GM19023 (cell line): Measurements from ENCODE around the gene MPEG1.

Experiments
- ATAC-seq: cut with Tn5 transposase; IDR thresholded peaks from one replicate; pipeline ENCODE4 v1.9.1; 2021; ENCODE audit warnings: mild to moderate bottlenecking, moderate library complexity; ENCODE audit not compliant: unreplicated experiment

MPEG1 gene

GRCh38 chr11:59189986-59190385 is 22.7 kb downstream of the MPEG1 start:
- ATAC-seq, result no peak

- ATAC-seq, result no peak
These were observed 23.8 kb downstream of the MPEG1 start for GRCh38 chr11:59188954-59189353.

GRCh38 chr11:59187587-59187986 is 25.1 kb downstream of the MPEG1 start:
- no peak for ATAC-seq

GRCh38 chr11:59187035-59187434 is 25.7 kb downstream of the MPEG1 start:
- no peak for ATAC-seq

- ATAC-seq, result peak; percentile 81
These were observed 26.6 kb downstream of the MPEG1 start for GRCh38 chr11:59186130-59186594.

- no peak for ATAC-seq
These were observed 27.3 kb downstream of the MPEG1 start for GRCh38 chr11:59185386-59185945.

- ATAC-seq, result no peak
These were observed 27.9 kb downstream of the MPEG1 start for GRCh38 chr11:59184691-59185339.

- ATAC-seq, result no peak
These were observed 29.0 kb downstream of the MPEG1 start for GRCh38 chr11:59183771-59184170.

- no peak for ATAC-seq
These were observed 30.1 kb downstream of the MPEG1 start for GRCh38 chr11:59182457-59183151.

- ATAC-seq, result no peak
These were observed 30.8 kb downstream of the MPEG1 start for GRCh38 chr11:59181746-59182456.

GRCh38 chr11:59180907-59181306 is 31.8 kb downstream of the MPEG1 start:
- ATAC-seq, result no peak

GRCh38 chr11:59180168-59180776 is 32.5 kb downstream of the MPEG1 start:
- ATAC-seq, result no peak

- no peak for ATAC-seq
These were observed 33.6 kb downstream of the MPEG1 start for GRCh38 chr11:59179121-59179520.

- ATAC-seq, result no peak
These were observed 34.3 kb downstream of the MPEG1 start for GRCh38 chr11:59178402-59178801.

- ATAC-seq, result no peak
These were observed 36.4 kb downstream of the MPEG1 start for GRCh38 chr11:59176330-59176729.

GRCh38 chr11:59175091-59175501 is 37.6 kb downstream of the MPEG1 start:
- ATAC-seq, result no peak

GRCh38 chr11:59174664-59175033 is 38.1 kb downstream of the MPEG1 start:
- no peak for ATAC-seq

- no peak for ATAC-seq
These were observed 38.6 kb downstream of the MPEG1 start for GRCh38 chr11:59173964-59174663.

GRCh38 chr11:59173080-59173963 is 39.4 kb downstream of the MPEG1 start:
- peak; percentile 5 for ATAC-seq
